Measurements from ENCODE around the gene FAM25G. TPM values are rescaled to one million over a fixed set of nuclear protein-coding genes. Genes with fewer than 3 reads are reported as not detected.

The FAM25G gene

GRCh38 chr10:47443145-47443544, 48.4 kb downstream of the FAM25G start:
- Histone ChIP-seq H3K9me3 (replicated peaks; ENCODE audit: low read length) (no peaks in the 10 kb centered on the region), H3K4me1 (ENCODE audit: control insufficient read depth, insufficient read depth, low read length) (no peaks in the 10 kb centered on the region), H3K4me3 (ENCODE audit: low read length) (no peak overlapping the region), H3K27me3 (ENCODE audit: control insufficient read depth, insufficient read depth, low read length) (peaks cover 32% of the 10 kb centered on the region), H3K9ac (ENCODE audit: low read depth, low read length) (no peak overlapping the region), H3K4me2 (ENCODE audit: low read length) (no peak overlapping the region), H3K36me3 (ENCODE audit: insufficient read depth, low read length) (no peaks in the 10 kb centered on the region)

- H3K4me1 ChIP-seq (ENCODE audit: control insufficient read depth, insufficient read depth, low read length): no peaks in the 10 kb centered on the region
- H3K4me2 ChIP-seq (ENCODE audit: low read length): no peak overlapping the region
- no peaks in the 10 kb centered on the region for H3K36me3 ChIP-seq (ENCODE audit: insufficient read depth, low read length)
- H3K4me3 ChIP-seq (ENCODE audit: low read length): no peak overlapping the region
- no peaks in the 10 kb centered on the region for H3K9me3 ChIP-seq (replicated peaks; ENCODE audit: low read length)
- H3K27me3 ChIP-seq (ENCODE audit: control insufficient read depth, insufficient read depth, low read length): peaks cover 32% of the 10 kb centered on the region
- no peak overlapping the region for H3K9ac ChIP-seq (ENCODE audit: low read depth, low read length)
These were observed 49.1 kb downstream of the FAM25G start for GRCh38 chr10:47442351-47442750.

GRCh38 chr10:47441938-47442337, 49.6 kb downstream of the FAM25G start:
- Histone ChIP-seq H3K9ac (ENCODE audit: low read depth, low read length) (no peak overlapping the region), H3K4me1 (ENCODE audit: control insufficient read depth, insufficient read depth, low read length) (no peaks in the 10 kb centered on the region), H3K27me3 (ENCODE audit: control insufficient read depth, insufficient read depth, low read length) (peaks cover 35% of the 10 kb centered on the region), H3K36me3 (ENCODE audit: insufficient read depth, low read length) (no peaks in the 10 kb centered on the region), H3K4me3 (ENCODE audit: low read length) (no peak overlapping the region), H3K4me2 (ENCODE audit: low read length) (no peak overlapping the region), H3K9me3 (replicated peaks; ENCODE audit: low read length) (no peaks in the 10 kb centered on the region)

GRCh38 chr10:47440207-47440606, 51.3 kb downstream of the FAM25G start:
- peaks cover 42% of the 10 kb centered on the region for H3K27me3 ChIP-seq (ENCODE audit: control insufficient read depth, insufficient read depth, low read length)

GRCh38 chr10:47438857-47439474, 52.5 kb downstream of the FAM25G start:
- Histone ChIP-seq H3K4me3 (ENCODE audit: low read length) (no peak overlapping the region), H3K27me3 (ENCODE audit: control insufficient read depth, insufficient read depth, low read length) (peaks cover 42% of the 10 kb centered on the region), H3K36me3 (ENCODE audit: insufficient read depth, low read length) (no peaks in the 10 kb centered on the region), H3K4me1 (ENCODE audit: control insufficient read depth, insufficient read depth, low read length) (no peaks in the 10 kb centered on the region), H3K9me3 (replicated peaks; ENCODE audit: low read length) (no peaks in the 10 kb centered on the region), H3K9ac (ENCODE audit: low read depth, low read length) (no peak overlapping the region), H3K4me2 (ENCODE audit: low read length) (no peak overlapping the region)

More at GRCh38 chr10:47440207-47440606, 51.3 kb downstream of the FAM25G start:
- Histone ChIP-seq H3K4me1 (ENCODE audit: control insufficient read depth, insufficient read depth, low read length) (no peaks in the 10 kb centered on the region), H3K4me2 (ENCODE audit: low read length) (no peak overlapping the region), H3K9ac (ENCODE audit: low read depth, low read length) (no peak overlapping the region), H3K9me3 (replicated peaks; ENCODE audit: low read length) (no peaks in the 10 kb centered on the region), H3K4me3 (ENCODE audit: low read length) (no peak overlapping the region), H3K36me3 (ENCODE audit: insufficient read depth, low read length) (no peaks in the 10 kb centered on the region)

Small RNAs within 50 kb of the gene (small RNA-seq; reads per million reads assigned to genes)
- gene AL591684.3 (not detected), gene RNA5SP312 (not detected)

Measured in skeletal muscle satellite cell (primary cell).